HG02642 (cell line): ENCODE results near the gene DMGDH.

Experiments used
- ATAC-seq: cut with Tn5 transposase; IDR thresholded peaks from one replicate; pipeline ENCODE4 v1.9.1; 2021; ENCODE audit warnings: mild to moderate bottlenecking; ENCODE audit not compliant: unreplicated experiment, poor library complexity

Gene DMGDH

DNA sequence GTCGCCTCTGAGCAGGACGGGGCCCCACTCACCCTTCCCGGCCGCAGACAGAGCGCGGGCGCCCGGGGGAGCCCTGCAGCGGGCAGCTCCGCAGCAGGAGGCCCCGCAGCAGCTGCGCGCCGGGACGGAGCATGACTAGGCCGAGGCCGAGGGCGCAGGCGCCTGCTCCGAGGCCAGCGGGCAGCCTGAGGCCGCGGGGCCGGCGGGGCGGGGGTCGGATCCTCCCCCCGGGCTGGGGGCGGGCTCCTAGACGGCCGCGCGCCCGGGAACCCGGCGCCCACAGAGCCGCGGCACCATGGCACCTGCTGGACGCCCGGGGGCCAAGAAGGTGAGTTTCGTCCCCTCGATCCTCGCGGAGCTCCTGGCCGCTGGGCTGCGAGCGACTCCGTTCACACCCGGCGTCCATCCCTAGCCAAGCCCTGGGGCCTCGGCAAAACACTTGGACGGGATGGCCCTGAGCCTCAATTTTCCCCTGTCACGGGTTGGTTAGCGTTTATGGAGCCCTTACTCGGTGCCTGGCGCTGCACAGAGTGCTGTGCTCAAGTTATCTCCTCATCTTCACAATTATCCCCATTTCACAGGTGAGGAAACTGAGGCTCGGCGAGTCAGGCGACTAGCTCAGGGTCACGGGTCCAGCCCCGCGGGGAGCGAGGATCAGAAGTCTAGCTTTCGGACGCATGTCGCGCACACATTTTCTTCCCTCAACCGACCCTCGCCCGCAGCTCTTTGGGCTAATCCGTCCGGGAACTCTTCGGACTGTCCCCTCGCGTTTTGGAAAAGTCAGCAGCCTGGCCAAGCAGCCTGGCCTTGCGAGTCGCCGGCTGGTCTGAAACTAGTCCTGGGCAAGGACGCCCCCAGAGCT lies at the start of gene DMGDH, which contains the start of gene BHMT2:
DMGDH (minus strand) TSS at position 187 of the 862 bp plus-strand sequence; CDS start at position 133, 54 bp downstream.
BHMT2 (plus strand) TSS at position 280 of the 862 bp plus-strand sequence; CDS start at position 296, 16 bp downstream.
- no peak for ATAC-seq

- no peak for ATAC-seq
Measured at GRCh38 chr5:79112703-79113058, 43.2 kb upstream of the DMGDH start.

GRCh38 chr5:79111960-79112702 lies 42.7 kb upstream of the DMGDH start:
- ATAC-seq, result no peak

- ATAC-seq, result no peak
Measured at GRCh38 chr5:79111387-79111959, 42.0 kb upstream of the DMGDH start, which contains the start of gene BHMT. Gene BHMT, plus strand, starts transcription at chr5:79111809. Its CDS starts 77 bp downstream, at chr5:79111886.

DNA sequence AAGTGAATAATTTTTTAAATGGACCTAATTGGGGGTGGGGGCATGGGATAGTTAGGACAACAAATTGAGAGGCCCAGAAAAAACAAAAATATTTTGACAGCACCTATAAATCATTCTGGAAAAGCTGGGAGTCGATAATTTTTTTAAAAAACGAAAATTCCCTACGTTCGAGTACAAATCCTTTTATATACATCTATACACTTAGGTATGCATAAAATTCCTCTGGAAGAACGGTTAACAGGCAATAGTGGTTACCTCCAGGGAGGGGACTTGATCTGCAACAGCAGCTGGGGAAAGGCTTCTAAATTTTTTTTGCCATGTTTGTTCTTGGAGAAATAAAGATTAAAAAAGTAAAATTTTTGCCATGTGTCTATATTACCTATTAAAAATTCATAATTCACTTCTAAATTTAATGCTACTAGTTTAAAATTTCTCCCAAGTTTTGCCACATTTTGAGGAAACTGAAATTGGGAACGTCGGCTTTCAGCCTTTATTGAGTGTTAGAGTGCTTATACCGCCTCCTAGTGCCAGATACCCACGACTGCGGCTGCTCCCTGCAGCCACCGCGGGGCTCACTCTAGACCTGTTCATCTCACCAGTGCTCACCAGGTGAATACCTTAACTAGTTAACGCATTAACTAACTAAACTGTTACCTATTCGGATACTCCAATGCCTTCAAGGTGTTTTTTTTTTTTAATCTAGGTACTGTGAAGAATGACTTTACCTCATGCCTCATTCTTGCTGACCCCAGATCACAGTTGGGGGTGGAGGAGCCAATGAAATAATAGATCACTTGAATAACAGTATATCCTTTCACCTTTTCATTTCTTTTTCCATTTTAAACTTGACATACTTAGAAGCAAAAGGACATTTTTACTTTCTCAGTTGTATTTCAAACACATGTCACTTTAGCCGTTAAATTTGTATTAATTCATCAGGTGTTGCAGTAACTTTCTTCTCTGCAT lies 40.3 kb upstream of the DMGDH start:
- ATAC-seq, result no peak

GRCh38 chr5:79108792-79109191 lies 39.3 kb upstream of the DMGDH start:
- no peak for ATAC-seq

DNA sequence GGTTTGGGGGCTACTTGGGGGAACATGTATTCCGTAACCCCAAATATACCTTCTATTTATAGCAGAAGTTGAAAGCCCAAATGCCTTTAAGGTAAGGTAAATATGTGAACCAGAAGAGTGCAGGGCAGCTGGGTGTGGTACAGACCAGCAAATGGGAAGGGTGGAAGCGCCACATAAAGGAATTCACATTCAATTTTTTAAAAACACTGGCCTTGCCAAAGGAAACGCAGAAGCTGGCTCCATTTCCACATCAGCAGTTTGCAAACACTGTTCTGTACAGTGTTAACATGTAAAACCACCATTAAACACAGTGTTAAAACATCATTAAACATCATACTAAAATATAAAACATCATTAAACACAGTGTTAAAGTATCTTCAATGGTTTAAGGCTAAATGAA lies 38.6 kb upstream of the DMGDH start:
- ATAC-seq, result no peak

- ATAC-seq, result no peak
Measured at GRCh38 chr5:79107020-79107796, 37.7 kb upstream of the DMGDH start.

GRCh38 chr5:79105868-79106267 lies 36.4 kb upstream of the DMGDH start:
- ATAC-seq, result no peak

DNA sequence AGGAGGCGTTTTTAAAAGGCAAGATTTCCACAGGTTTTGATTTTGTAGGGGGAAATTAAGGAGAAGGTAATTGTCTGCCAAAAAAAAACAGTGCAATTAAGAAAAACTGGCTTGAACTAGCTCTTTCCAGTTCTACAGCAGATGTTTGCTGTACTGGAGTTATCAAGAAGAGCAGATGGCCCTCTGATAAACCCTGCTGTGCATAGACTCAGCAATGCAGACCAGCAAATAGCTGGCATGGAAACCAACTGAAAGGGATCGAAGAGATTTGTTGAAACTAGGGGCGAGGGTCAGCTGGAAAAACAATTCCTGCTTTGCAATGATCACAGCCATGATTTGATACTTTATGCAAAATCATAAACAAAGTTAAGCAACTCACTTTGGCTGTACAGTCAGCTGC lies 24.3 kb upstream of the DMGDH start:
- no peak for ATAC-seq

DNA sequence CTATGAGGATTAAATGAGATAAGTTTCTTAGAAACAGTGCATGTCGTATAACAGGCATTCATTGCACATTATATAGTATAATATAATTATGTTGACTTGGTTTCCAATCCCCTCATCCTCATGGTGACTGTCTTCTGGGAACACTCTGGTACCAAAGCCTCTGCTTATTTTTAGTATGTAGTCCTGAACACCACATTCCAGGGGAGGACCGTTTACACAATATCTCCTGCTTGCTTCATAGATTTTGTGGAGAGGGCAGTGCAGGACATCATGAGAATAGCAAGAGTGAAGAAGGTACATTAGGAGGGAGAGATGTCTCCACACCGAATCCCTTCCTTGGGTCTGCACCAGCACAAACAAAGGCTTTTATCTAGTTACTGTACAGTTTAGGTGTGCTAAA lies 21.6 kb upstream of the DMGDH start:
- no peak for ATAC-seq

DNA sequence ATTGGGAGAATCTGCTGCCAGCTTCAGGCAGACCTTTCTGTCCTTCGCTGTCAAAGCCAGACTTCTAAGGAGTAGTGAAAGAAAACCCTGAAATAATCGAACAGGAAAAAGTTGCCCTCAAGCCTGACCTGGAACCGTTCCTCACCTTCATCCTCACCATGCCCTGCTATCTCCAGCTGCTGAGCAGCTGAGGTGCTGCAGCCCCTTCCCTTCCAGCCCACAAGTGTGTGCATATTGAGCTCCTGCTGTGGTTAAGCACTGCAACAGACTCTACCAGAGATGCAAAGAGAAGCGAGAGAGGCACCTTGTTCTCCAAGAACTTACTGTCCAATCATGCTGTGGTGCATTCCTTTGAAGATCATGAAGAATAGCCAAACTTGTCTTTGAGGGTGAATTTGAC lies 19.0 kb upstream of the DMGDH start:
- ATAC-seq, result no peak

DNA sequence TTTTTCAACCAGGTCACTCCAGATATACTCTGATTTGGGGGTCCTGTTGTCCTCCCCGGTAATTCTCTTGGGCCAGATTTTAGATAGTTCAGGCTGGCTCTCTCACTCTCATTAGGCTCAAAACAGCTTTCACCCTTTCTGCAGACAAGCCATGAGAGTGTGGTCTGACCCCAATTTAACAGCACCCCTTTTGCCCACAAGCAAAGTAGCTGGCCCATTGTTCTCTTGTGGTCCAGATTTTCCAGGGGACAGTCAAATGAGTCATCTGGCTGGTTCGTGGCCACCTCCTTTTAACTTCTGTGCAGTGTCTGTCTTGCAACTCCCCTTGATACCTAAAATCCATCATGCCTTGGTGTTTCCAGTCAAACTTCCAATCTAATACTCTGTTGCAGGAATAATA lies 16.6 kb upstream of the DMGDH start:
- ATAC-seq, result no peak

DNA sequence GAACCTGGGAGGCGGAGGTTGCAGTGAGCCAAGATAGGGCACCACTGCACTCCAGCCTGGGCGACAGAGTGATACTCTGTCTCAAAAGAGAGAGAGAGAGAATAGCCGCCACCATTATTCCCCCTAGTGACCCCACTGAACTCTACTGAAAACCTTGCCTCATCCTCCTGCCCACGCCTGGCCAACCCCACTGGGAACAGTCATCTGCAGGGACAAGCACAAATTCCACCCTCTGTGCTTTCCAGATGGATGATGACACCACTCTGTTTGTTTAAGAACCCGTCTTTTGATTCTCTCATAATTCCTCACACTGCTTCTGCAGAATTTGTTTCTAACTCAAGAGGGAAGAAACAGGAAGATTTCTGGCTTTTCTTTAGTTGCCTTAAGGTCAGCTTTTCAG lies 12.3 kb upstream of the DMGDH start:
- ATAC-seq, result no peak

DNA sequence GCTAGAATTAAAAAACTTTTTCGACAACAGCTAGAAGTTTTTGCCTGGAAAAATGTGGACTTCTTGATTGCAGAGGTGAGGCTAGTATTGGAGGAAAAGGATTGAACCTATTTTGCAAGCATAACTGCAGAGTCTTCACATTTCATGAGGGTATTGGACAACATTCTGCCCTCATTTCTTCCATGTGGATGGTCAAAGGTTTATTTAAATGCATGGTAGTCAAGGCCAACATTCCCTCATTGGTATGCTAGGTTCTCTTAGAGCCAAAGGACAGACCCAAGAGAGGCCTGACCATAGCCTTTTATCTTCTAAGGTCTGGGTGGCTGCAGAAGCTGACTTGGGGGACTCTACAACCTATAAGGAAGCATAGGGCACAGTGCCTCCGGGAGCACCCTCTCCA lies 11.3 kb upstream of the DMGDH start:
- ATAC-seq, result no peak

- ATAC-seq, result no peak
Measured at GRCh38 chr5:79077680-79078365, 8.3 kb upstream of the DMGDH start.

DNA sequence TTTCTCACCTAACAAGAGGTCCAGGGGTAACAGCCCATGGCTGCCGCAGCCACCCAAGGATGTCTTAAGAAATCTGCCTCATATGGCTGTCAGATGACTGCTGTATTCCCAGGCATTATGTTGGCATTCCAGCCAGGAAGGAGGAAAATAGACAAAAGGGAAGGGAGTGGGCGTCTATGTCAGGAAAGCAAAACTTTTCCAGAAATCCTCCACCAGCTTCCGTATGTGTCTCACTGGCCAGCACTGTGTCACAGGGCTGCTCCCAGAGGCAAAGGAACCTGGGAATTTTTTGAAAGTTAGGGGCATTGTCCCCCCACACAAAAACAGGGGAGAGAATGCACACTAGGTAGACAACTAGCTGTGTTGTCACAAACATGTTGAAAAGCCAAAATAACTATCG lies 7.3 kb upstream of the DMGDH start:
- no peak for ATAC-seq

DNA sequence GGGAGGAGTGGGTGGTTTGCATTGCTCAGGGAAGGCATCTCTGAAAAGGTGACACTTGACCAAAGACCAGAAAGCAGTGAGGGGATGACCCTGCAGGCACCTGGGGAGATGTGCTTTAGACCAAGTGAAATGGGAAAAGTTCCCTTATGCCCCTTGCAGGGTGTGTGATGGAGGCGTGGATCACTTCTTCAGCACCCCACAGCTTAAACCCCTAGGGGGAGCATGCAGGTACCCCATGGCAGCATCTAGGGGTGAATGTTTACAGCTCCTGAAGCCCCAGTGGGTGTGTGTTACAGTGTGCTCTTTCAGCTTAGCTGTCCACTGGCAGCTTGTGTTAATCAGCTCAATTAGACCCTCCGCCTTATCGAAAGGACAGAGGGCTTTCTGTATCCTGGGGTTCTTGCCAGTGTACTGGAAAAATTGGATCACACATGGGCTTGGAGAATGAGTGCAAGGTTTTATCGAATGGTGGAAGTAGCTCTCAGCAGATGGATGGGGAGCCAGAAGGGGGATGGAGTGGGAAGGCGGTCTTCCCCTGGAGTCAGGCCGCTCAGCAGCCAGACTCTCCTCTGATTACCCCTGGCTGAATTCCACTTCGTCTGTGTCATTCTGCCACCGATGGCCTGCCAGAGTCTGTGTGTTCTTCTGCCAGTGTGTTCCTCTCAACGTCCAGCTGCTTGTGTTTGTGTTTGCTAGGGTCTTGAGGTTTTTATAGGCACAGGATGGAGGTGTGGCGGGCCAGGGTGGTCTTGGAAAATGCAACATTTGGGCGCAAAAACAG lies 6.4 kb upstream of the DMGDH start:
- no peak for ATAC-seq
